ENCODE data around the gene RPL39. TPM values are rescaled to one million over a fixed set of nuclear protein-coding genes. Genes with fewer than 3 reads are reported as not detected.

The RPL39 gene
- total and polyA plus RNA-seq, 2 experiments from 2014 or later, result 687 to 8,635 TPM

DNA sequence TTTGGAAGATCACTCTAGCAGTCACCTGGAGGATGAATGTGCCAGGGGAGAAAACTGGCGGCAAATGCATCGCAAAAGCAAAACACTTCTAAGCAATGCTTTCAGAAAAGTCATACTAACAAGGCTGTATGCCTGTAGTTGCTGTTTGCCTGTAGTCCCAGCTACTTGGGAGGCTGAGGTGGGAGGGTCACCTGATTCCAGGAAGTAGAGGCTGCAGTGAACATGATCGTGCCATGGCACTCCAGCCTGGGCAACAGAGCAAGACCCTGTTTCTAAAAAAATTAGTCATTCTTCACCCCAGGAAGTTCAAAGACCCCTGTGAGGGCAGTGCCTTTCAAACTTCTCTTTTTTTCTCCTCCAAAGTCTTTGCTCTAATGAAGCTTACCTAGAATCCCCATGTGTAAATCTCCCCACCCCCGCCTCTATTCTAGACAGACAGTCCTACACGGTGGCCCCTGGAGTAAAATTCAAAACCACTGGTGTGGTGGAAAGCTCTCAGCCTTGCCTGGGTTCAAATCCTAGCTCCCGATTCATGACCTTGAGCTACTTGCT, 27.5 kb downstream of the RPL39 start:
- Histone ChIP-seq H3K79me2 (no peaks in the 10 kb centered on the region), H3K4me1 (ENCODE audit: insufficient read depth) (no peaks in the 10 kb centered on the region), H4K20me1 (ENCODE audit: insufficient read depth, poor library complexity, severe bottlenecking) (no peaks in the 10 kb centered on the region), H3K4me3 (no peak overlapping the region), H3K9me2 (replicated peaks; ENCODE audit: insufficient read depth) (no peaks in the 10 kb centered on the region), H3K36me3 (replicated peaks; ENCODE audit: insufficient read depth, low read depth) (no peaks in the 10 kb centered on the region), H3K9me3 (ENCODE audit: low read depth) (no peaks in the 10 kb centered on the region), H3K4me2 (no peak overlapping the region), H3K27ac (no peak overlapping the region), H3K27me3 (no peaks in the 10 kb centered on the region), H2AFZ (no peak overlapping the region)
- DNase-seq (ENCODE audit: low spot score), result no peak
- TF ChIP-seq EZH2 (IDR thresholded peaks at IDR 0.05; ENCODE audit: borderline replicate concordance), result no peak
- TF ChIP-seq EZH2phosphoT487 (IDR thresholded peaks at IDR 0.05; ENCODE audit: low read depth, severe bottlenecking, unreplicated experiment), result no peak
- TF ChIP-seq, protein P1, sequence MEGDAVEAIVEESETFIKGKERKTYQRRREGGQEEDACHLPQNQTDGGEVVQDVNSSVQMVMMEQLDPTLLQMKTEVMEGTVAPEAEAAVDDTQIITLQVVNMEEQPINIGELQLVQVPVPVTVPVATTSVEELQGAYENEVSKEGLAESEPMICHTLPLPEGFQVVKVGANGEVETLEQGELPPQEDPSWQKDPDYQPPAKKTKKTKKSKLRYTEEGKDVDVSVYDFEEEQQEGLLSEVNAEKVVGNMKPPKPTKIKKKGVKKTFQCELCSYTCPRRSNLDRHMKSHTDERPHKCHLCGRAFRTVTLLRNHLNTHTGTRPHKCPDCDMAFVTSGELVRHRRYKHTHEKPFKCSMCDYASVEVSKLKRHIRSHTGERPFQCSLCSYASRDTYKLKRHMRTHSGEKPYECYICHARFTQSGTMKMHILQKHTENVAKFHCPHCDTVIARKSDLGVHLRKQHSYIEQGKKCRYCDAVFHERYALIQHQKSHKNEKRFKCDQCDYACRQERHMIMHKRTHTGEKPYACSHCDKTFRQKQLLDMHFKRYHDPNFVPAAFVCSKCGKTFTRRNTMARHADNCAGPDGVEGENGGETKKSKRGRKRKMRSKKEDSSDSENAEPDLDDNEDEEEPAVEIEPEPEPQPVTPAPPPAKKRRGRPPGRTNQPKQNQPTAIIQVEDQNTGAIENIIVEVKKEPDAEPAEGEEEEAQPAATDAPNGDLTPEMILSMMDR (IDR thresholded peaks at IDR 0.05; ENCODE audit: poor library complexity), result no peak
- WGBS (ENCODE audit: low lambda C conversion rate, missing lambda C conversion rate), result 83% methylated on average over 6 of the region's 6 CpGs

- Histone ChIP-seq H3K79me2 (no peaks in the 10 kb centered on the region), H3K9me3 (ENCODE audit: low read depth) (no peaks in the 10 kb centered on the region), H3K9me2 (replicated peaks; ENCODE audit: insufficient read depth) (no peaks in the 10 kb centered on the region), H3K27ac (no peak overlapping the region), H3K36me3 (replicated peaks; ENCODE audit: insufficient read depth, low read depth) (no peaks in the 10 kb centered on the region), H3K4me3 (no peak overlapping the region), H2AFZ (no peak overlapping the region), H3K4me2 (no peak overlapping the region), H3K4me1 (ENCODE audit: insufficient read depth) (no peaks in the 10 kb centered on the region), H3K27me3 (no peaks in the 10 kb centered on the region), H4K20me1 (ENCODE audit: insufficient read depth, poor library complexity, severe bottlenecking) (no peaks in the 10 kb centered on the region)
- TF ChIP-seq EZH2phosphoT487 (IDR thresholded peaks at IDR 0.05; ENCODE audit: low read depth, severe bottlenecking, unreplicated experiment) (no peak), EZH2 (IDR thresholded peaks at IDR 0.05; ENCODE audit: borderline replicate concordance) (no peak)
- TF ChIP-seq, protein P1 (IDR thresholded peaks at IDR 0.05; ENCODE audit: poor library complexity), result no peak
- DNase-seq (ENCODE audit: low spot score), result no peak
- 58% methylated on average over 7 of the region's 7 CpGs for WGBS (ENCODE audit: low lambda C conversion rate, missing lambda C conversion rate)
These were observed 28.2 kb downstream of the RPL39 start for GRCh38 chrX:119763181-119763580.

DNA sequence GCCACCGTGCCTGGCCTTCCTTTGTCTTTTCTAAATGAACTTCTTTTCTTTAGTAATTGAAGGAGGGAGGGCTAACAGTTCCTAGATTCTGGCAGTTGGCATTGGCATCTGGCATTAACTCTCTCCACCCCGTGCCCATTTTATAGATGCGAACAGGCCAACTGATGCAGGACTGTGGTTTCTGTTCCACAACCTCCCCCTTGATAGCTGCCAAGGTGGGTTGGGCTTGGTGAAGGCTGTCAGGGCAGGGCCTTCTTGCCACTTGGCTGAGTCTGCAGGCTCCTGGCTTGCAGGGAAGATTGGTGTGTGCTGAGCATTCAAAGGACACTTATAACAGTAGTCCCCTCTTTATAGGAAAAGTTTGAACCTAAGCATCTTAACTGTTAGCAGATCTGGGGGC, 28.7 kb downstream of the RPL39 start:
- TF ChIP-seq, protein P1 (IDR thresholded peaks at IDR 0.05; ENCODE audit: poor library complexity), result no peak
- TF ChIP-seq EZH2 (IDR thresholded peaks at IDR 0.05; ENCODE audit: borderline replicate concordance) (no peak), EZH2phosphoT487 (IDR thresholded peaks at IDR 0.05; ENCODE audit: low read depth, severe bottlenecking, unreplicated experiment) (no peak)
- Histone ChIP-seq H3K27ac (no peak overlapping the region), H3K9me2 (replicated peaks; ENCODE audit: insufficient read depth) (no peaks in the 10 kb centered on the region), H3K79me2 (no peaks in the 10 kb centered on the region), H2AFZ (no peak overlapping the region), H3K36me3 (replicated peaks; ENCODE audit: insufficient read depth, low read depth) (no peaks in the 10 kb centered on the region), H3K9me3 (ENCODE audit: low read depth) (no peaks in the 10 kb centered on the region), H3K4me3 (no peak overlapping the region), H3K4me2 (no peak overlapping the region), H4K20me1 (ENCODE audit: insufficient read depth, poor library complexity, severe bottlenecking) (no peaks in the 10 kb centered on the region), H3K27me3 (no peaks in the 10 kb centered on the region), H3K4me1 (ENCODE audit: insufficient read depth) (no peaks in the 10 kb centered on the region)
- no peak for DNase-seq (ENCODE audit: low spot score)
- 67% methylated on average over 3 of the region's 3 CpGs for WGBS (ENCODE audit: low lambda C conversion rate, missing lambda C conversion rate)

Measured in hepatocyte (in vitro differentiated cells).